Gastroesophageal sphincter (tissue), 3 donors: ENCODE data around the gene NMRAL1.

Source experiments
- CTCF ChIP-seq, 4 experiments: fragments of 200-600 bp in 2 of 4; fragments of 450-650 bp in 2 of 4; sonication (generic) in 1 of 4; IDR thresholded peaks; one replicate each; pipeline ENCODE4 v1.5.1; 2017 to 2019; ENCODE audit warnings: antibody characterized with exemption in 4 of 4, mild to moderate bottlenecking in 2 of 4, moderate library complexity in 2 of 4
- EP300 ChIP-seq: sonication (generic); formaldehyde crosslinking; IDR thresholded peaks from one replicate; pipeline ENCODE4 v1.6.1; 2017; ENCODE audit warnings: antibody characterized with exemption, mild to moderate bottlenecking
- POLR2AphosphoS5 ChIP-seq: sonication (generic); formaldehyde crosslinking; IDR thresholded peaks from one replicate; pipeline ENCODE4 v1.6.1; 2017; ENCODE audit warnings: antibody characterized with exemption

DNA sequence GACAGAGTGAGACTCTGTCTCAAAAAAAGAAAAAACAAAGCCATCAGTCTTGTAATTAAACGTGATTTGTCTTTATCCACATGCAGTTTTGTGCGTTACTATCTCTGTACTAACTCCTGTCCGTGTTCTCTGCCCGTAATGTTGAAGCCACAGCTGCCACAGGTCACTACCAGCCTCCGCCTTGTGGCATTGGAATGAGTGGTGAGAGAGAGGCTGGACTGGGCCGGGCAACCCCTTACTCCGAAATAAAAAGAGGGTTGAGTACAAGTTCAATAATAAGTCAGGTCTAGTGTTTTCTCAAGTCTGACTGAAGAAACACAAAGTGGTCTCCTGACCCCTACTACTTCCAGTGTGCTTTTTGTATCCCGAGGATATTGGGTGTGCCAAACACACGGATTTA, 43.4 kb downstream of the NMRAL1 start:
- no peak for TF ChIP-seq CTCF (IDR thresholded peaks at IDR 0.05)
- TF ChIP-seq EP300 = no peak
- TF ChIP-seq POLR2AphosphoS5 = no peak
